H1 (cell line): Measurements from ENCODE around the gene AP5M1. TPM values are rescaled to one million over a fixed set of nuclear protein-coding genes. Genes with fewer than 3 reads are reported as not detected.
"Not testable (repeated sequence)": the region's sequence is repeated elsewhere in the genome, so short reads cannot be mapped to it uniquely, and the experiment has no call there.

Experiments used
- CTCF ChIA-PET: fragments of 300-600 bp; sonication (Branson Sonifier 250); formaldehyde crosslinking; loops from one replicate; lab custom pipeline; 2021; ENCODE audit not compliant: partially characterized antibody; lab: Charles Lee
- POLR2A ChIA-PET: fragments of 300-600 bp; sonication (Branson Sonifier 250); formaldehyde crosslinking; loops from one replicate; lab custom pipeline; 2021; ENCODE audit warnings: inconsistent platforms; ENCODE audit not compliant: partially characterized antibody; lab: Charles Lee
- DNase-seq, 2 experiments: peaks; one replicate each; pipeline versions ENCODE4 v3.0.0 to v3.0.0-alpha.2; 2010 to 2022; ENCODE audit warnings: low spot score in 2 of 2, low read depth in 1 of 2, mixed read lengths in 1 of 2
- FAIRE-seq: peaks from 2 replicates; lab custom pipeline; 2011; peaks lifted over from hg19 to GRCh38; lab: Jason Lieb, UNC
- H2AFZ ChIP-seq: 2 replicates; pipeline ENCODE4 v1.8.1; 2012; ENCODE audit warnings: low read length, inconsistent platforms
- H2AK5ac ChIP-seq: 2 replicates; pipeline ENCODE4 v1.6.1; 2013; ENCODE audit warnings: low read depth, low read length
- H2BK120ac ChIP-seq: replicated peaks from 2 replicates; pipeline ENCODE3; 2013; ENCODE audit warnings: low read depth, low read length, inconsistent platforms
- H2BK12ac ChIP-seq: 2 replicates; pipeline ENCODE4 v1.6.1; 2013; ENCODE audit warnings: low read depth, low read length
- H2BK15ac ChIP-seq: 2 replicates; pipeline ENCODE4 v1.6.1; 2013; ENCODE audit warnings: low read length
- H2BK20ac ChIP-seq: 2 replicates; pipeline ENCODE4 v1.6.1; 2013; ENCODE audit warnings: low read length
- H2BK5ac ChIP-seq: 2 replicates; pipeline ENCODE4 v1.6.1; 2013; ENCODE audit warnings: low read depth, low read length
- H3K14ac ChIP-seq: 2 replicates; pipeline ENCODE4 v1.6.1; 2013; ENCODE audit warnings: inconsistent platforms; ENCODE audit not compliant: insufficient read length
- H3K18ac ChIP-seq: 2 replicates; pipeline ENCODE4 v1.6.1; 2013; ENCODE audit warnings: low read length; ENCODE audit errors: extremely low read depth
- H3K23ac ChIP-seq: 2 replicates; pipeline ENCODE4 v1.6.1; 2013; ENCODE audit warnings: inconsistent platforms; ENCODE audit not compliant: insufficient read length
- H3K23me2 ChIP-seq: 2 replicates; pipeline ENCODE4 v1.6.1; 2013; ENCODE audit warnings: low read depth, low read length
- H3K27ac ChIP-seq: 2 replicates; pipeline ENCODE4 v1.6.1; 2011; ENCODE audit warnings: low read depth, low read length, inconsistent platforms
- H3K27me3 ChIP-seq, 4 experiments: replicated peaks in 1 of 4; 1 replicate in 1 of 4; 2 replicates in 3 of 4; pipeline versions ENCODE4 v1.6.1 to v1.8.1; 2011 to 2013; ENCODE audit warnings: low read length in 3 of 4, mild to moderate bottlenecking in 3 of 4, inconsistent platforms in 2 of 4, mixed read lengths in 2 of 4, moderate library complexity in 1 of 4; ENCODE audit not compliant: control insufficient read depth in 3 of 4, insufficient read depth in 3 of 4; ENCODE audit errors: extremely low read depth in 1 of 4
- H3K36me3 ChIP-seq, 4 experiments: 2 replicates each; pipeline versions ENCODE4 v1.6.1 to v1.8.1; 2011 to 2013; ENCODE audit warnings: mild to moderate bottlenecking in 4 of 4, low read length in 3 of 4, moderate library complexity in 2 of 4, control low read depth in 1 of 4, inconsistent platforms in 1 of 4; ENCODE audit not compliant: insufficient read depth in 4 of 4, control insufficient read depth in 2 of 4
- H3K4ac ChIP-seq: replicated peaks from 2 replicates; pipeline ENCODE3; 2013; ENCODE audit warnings: low read length, low read depth, mixed read lengths, inconsistent platforms; ENCODE audit not compliant: insufficient read length
- H3K4me1 ChIP-seq, 4 experiments: replicated peaks in 1 of 4; 1 replicate in 1 of 4; 2 replicates in 3 of 4; pipeline versions ENCODE4 v1.6.1 to v1.8.1; 2011 to 2013; ENCODE audit warnings: low read length in 3 of 4, inconsistent platforms in 2 of 4, mixed read lengths in 1 of 4; ENCODE audit not compliant: insufficient read depth in 4 of 4, control insufficient read depth in 3 of 4
- H3K4me2 ChIP-seq, 2 experiments: 2 replicates each; pipeline versions ENCODE4 v1.6.1 to v1.8.1; 2011 to 2013; ENCODE audit warnings: low read depth in 2 of 2, low read length in 2 of 2, control low read depth in 1 of 2, inconsistent platforms in 1 of 2, mild to moderate bottlenecking in 1 of 2; ENCODE audit not compliant: insufficient read depth in 1 of 2
- H3K4me3 ChIP-seq, 4 experiments: fragments of 200-600, 300-600 bp in 1 of 4; sonication (generic), shearing (Covaris generic), sonication (Bioruptor Twin) in 1 of 4; 2 replicates each; pipeline versions ENCODE4 v1.5.1 to v1.8.1; 2011 to 2016; ENCODE audit warnings: low read length in 4 of 4, low read depth in 3 of 4, control low read depth in 2 of 4, inconsistent platforms in 2 of 4, mild to moderate bottlenecking in 2 of 4, mixed read lengths in 1 of 4, moderate library complexity in 1 of 4; ENCODE audit not compliant: insufficient read depth in 2 of 4; ENCODE audit errors: extremely low read depth in 1 of 4
- H3K56ac ChIP-seq: replicated peaks from 2 replicates; pipeline ENCODE3; 2013; ENCODE audit warnings: low read depth, mild to moderate bottlenecking, mixed read lengths, low read length, inconsistent platforms; ENCODE audit not compliant: insufficient read length
- H3K79me1 ChIP-seq: 2 replicates; pipeline ENCODE4 v1.6.1; 2013; ENCODE audit warnings: low read depth, low read length, control low read depth
- H3K79me2 ChIP-seq, 2 experiments: 2 replicates each; pipeline versions ENCODE4 v1.6.1 to v1.8.1; 2012 to 2013; ENCODE audit warnings: low read length in 2 of 2, mild to moderate bottlenecking in 2 of 2, inconsistent platforms in 1 of 2; ENCODE audit not compliant: insufficient read depth in 2 of 2, control insufficient read depth in 1 of 2
- H3K9ac ChIP-seq, 4 experiments: replicated peaks in 1 of 4; 1 replicate in 1 of 4; 2 replicates in 3 of 4; pipeline versions ENCODE4 v1.6.1 to v1.8.1; 2011 to 2013; ENCODE audit warnings: low read depth in 3 of 4, low read length in 3 of 4, control low read depth in 2 of 4, mild to moderate bottlenecking in 2 of 4, moderate library complexity in 2 of 4, inconsistent platforms in 1 of 4; ENCODE audit errors: extremely low read depth in 1 of 4
- H3K9me3 ChIP-seq, 2 experiments: 2 replicates each; pipeline versions ENCODE4 v1.6.1 to v1.8.1; 2012 to 2013; ENCODE audit warnings: mild to moderate bottlenecking in 2 of 2, moderate library complexity in 2 of 2, control low read depth in 1 of 2, inconsistent platforms in 1 of 2, low read depth in 1 of 2, low read length in 1 of 2, mixed read lengths in 1 of 2; ENCODE audit not compliant: insufficient read depth in 2 of 2
- H4K20me1 ChIP-seq, 2 experiments: replicated peaks in 1 of 2; 2 replicates each; pipeline versions ENCODE3 to v1.8.1; 2011 to 2013; ENCODE audit warnings: inconsistent platforms in 2 of 2, low read length in 2 of 2, mild to moderate bottlenecking in 1 of 2; ENCODE audit not compliant: insufficient read depth in 2 of 2, control insufficient read depth in 1 of 2
- H4K5ac ChIP-seq: 2 replicates; pipeline ENCODE4 v1.6.1; 2013; ENCODE audit warnings: low read length, low read depth, mixed read lengths, inconsistent platforms; ENCODE audit not compliant: insufficient read length
- H4K8ac ChIP-seq: 2 replicates; pipeline ENCODE4 v1.8.0; 2013; ENCODE audit warnings: mild to moderate bottlenecking, moderate library complexity, low read length, inconsistent platforms; ENCODE audit not compliant: insufficient read depth; ENCODE audit errors: extremely low read depth
- H4K91ac ChIP-seq: replicated peaks from 2 replicates; pipeline ENCODE3; 2013; ENCODE audit warnings: low read length, mixed read lengths, inconsistent platforms; ENCODE audit not compliant: insufficient read length
- WGBS, 2 experiments: shearing (Covaris generic) in 1 of 2; methylation state at CpG; one replicate each; pipeline versions ENCODE4 v1.1.6 to v1.1.7; 2013 to 2015; ENCODE audit warnings: low lambda C conversion rate in 2 of 2, mixed read lengths in 2 of 2, inconsistent platforms in 1 of 2, low coverage in 1 of 2, missing lambda C conversion rate in 1 of 2; ENCODE audit not compliant: insufficient replicate concordance in 2 of 2, insufficient coverage in 1 of 2, insufficient read length in 1 of 2; ENCODE audit errors: extremely low coverage in 1 of 2, missing lambda C conversion rate in 1 of 2; 5-methylcytosine and 5-hydroxymethylcytosine counted together
- polyA plus RNA-seq, 7 experiments: library from polyadenylated mRNA; depleted of rRNA in 3 of 7; stranded (reverse) in 5 of 7; unstranded in 2 of 7; fragments of >200 nt in 5 of 7; fragments of 200-250 nt in 2 of 7; gene quantifications; 1 replicate in 5 of 7; 2 replicates in 1 of 7; 4 replicates in 1 of 7; pipeline versions ENCODE4 v1.2.1 to v1.2.3, GENCODE V29; 2011 to 2013; ENCODE audit warnings: missing spikeins in 2 of 7, mixed read lengths in 2 of 7
- total RNA-seq: library from RNA; stranded (reverse); fragmentation: NEBNext Ultra II Directional; extraction: Animal tissue kit (Norgen Biotek cat#: 25700); gene quantifications from 2 replicates; pipeline ENCODE4 v1.2.1, GENCODE V29; 2021

Gene AP5M1
- total and polyA plus RNA-seq, 2 of the 8 experiments (the other 6 are each of a cell fraction or from before 2014, with no cell fraction given): 20.9 to 51.9 TPM

- H3K14ac ChIP-seq, H3K79me2 ChIP-seq, H2BK15ac ChIP-seq, H2AK5ac ChIP-seq, H3K4me3 ChIP-seq, H2BK120ac ChIP-seq, H3K56ac ChIP-seq, H2AFZ ChIP-seq, FAIRE-seq, H2BK20ac ChIP-seq, H3K27me3 ChIP-seq, H3K23ac ChIP-seq, H4K20me1 ChIP-seq, H3K18ac ChIP-seq, H4K8ac ChIP-seq, H3K9me3 ChIP-seq, H4K5ac ChIP-seq, H3K27ac ChIP-seq, POLR2A ChIA-PET, H4K91ac ChIP-seq, CTCF ChIA-PET, H3K4me1 ChIP-seq, H3K79me1 ChIP-seq, H2BK12ac ChIP-seq, DNase-seq, H2BK5ac ChIP-seq, H3K23me2 ChIP-seq, H3K9ac ChIP-seq, H3K4me2 ChIP-seq, H3K4ac ChIP-seq: not testable (repeated sequence)
- 97% methylated on average over 2 of the region's 2 CpGs; no CpG with 5 or more reads in 1 of the 2 experiments for WGBS, 2 experiments
- peaks cover 0 to 46% (median 9%) of the 10 kb centered on the region in 4 experiments; a peak in 3 of 8 replicates for H3K36me3 ChIP-seq
Observed at GRCh38 chr14:57228320-57228719, 40.5 kb upstream of the AP5M1 start.
